GM12891 (cell line): ENCODE data around the gene TDRD1.
A peak's percentile ranks its signal among the peaks of the same experiment; 100 is the strongest.

Experiments
- DNase-seq: peaks from one replicate; pipeline ENCODE4 v3.0.0; 2011; ENCODE audit warnings: low spot score; ENCODE audit not compliant: insufficient read length
- FAIRE-seq: peaks from 2 replicates; lab custom pipeline; 2011; peaks lifted over from hg19 to GRCh38; lab: Jason Lieb, UNC
- PAX5 ChIP-seq: IDR thresholded peaks from 2 replicates; pipeline ENCODE4 v1.6.1; 2011; ENCODE audit warnings: low read length, moderate library complexity, mild to moderate bottlenecking; ENCODE audit not compliant: insufficient read depth, severe bottlenecking
- POLR2A ChIP-seq: IDR thresholded peaks from 2 replicates; pipeline ENCODE4 v1.6.1; 2011; ENCODE audit warnings: low read depth, low read length, control low read depth
- POLR2AphosphoS5 ChIP-seq: IDR thresholded peaks from 2 replicates; pipeline ENCODE4 v1.6.1; 2011; ENCODE audit warnings: low read depth, low read length, control low read depth
- POU2F2 ChIP-seq: IDR thresholded peaks from 2 replicates; pipeline ENCODE4 v1.6.1; 2011; ENCODE audit warnings: low read depth, mild to moderate bottlenecking, control low read depth, low read length, moderate library complexity
- SPI1 ChIP-seq: IDR thresholded peaks from 2 replicates; pipeline ENCODE4 v1.6.1; 2011; ENCODE audit warnings: low read depth, low read length, control low read depth
- TAF1 ChIP-seq: IDR thresholded peaks from 2 replicates; pipeline ENCODE4 v1.6.1; 2011; ENCODE audit warnings: low read depth, low read length, control low read depth

Gene TDRD1

GRCh38 chr10:114256822-114257221 lies 77.7 kb downstream of the TDRD1 start:
- FAIRE-seq (no peak), DNase-seq (no peak)
- no peak for TF ChIP-seq SPI1
- TF ChIP-seq POLR2AphosphoS5: no peak
- TF ChIP-seq POU2F2: no peak
- TF ChIP-seq PAX5: no peak
- TF ChIP-seq TAF1: no peak
- TF ChIP-seq POLR2A: no peak

- DNase-seq (no peak), FAIRE-seq (no peak)
- no peak for TF ChIP-seq TAF1
- no peak for TF ChIP-seq POLR2AphosphoS5
- TF ChIP-seq SPI1: no peak
- no peak for TF ChIP-seq PAX5
- TF ChIP-seq POLR2A: no peak
- TF ChIP-seq POU2F2: no peak
Observed at GRCh38 chr10:114257498-114257897, 78.3 kb downstream of the TDRD1 start.

- DNase-seq (no peak), FAIRE-seq (no peak)
- TF ChIP-seq POLR2A (no peak), TAF1 (no peak), POLR2AphosphoS5 (no peak), SPI1 (no peak), PAX5 (no peak), POU2F2 (no peak)
Observed at GRCh38 chr10:114258274-114258840, 79.2 kb downstream of the TDRD1 start.

- FAIRE-seq (no peak), DNase-seq (no peak)
- no peak for TF ChIP-seq SPI1
- TF ChIP-seq POLR2AphosphoS5: no peak
- TF ChIP-seq POU2F2: no peak
- TF ChIP-seq PAX5: no peak
Observed at GRCh38 chr10:114259824-114260223, 80.7 kb downstream of the TDRD1 start.

GRCh38 chr10:114260366-114260765 lies 81.2 kb downstream of the TDRD1 start:
- TF ChIP-seq PAX5 (no peak), SPI1 (no peak), POLR2AphosphoS5 (no peak), POLR2A (no peak), POU2F2 (no peak), TAF1 (no peak)
- no peak for DNase-seq
- no peak for FAIRE-seq

GRCh38 chr10:114261076-114261475 lies 81.9 kb downstream of the TDRD1 start:
- FAIRE-seq (peak; percentile 16), DNase-seq (no peak)
- TF ChIP-seq SPI1: peak; percentile 44; the same call in 1 of the 2 replicates
- no peak for TF ChIP-seq PAX5

GRCh38 chr10:114262496-114262895 lies 83.3 kb downstream of the TDRD1 start:
- DNase-seq (no peak), FAIRE-seq (no peak)
- TF ChIP-seq SPI1 (no peak), TAF1 (no peak), POLR2AphosphoS5 (no peak), POU2F2 (no peak), PAX5 (no peak), POLR2A (no peak)

GRCh38 chr10:114265392-114266053 lies 86.4 kb downstream of the TDRD1 start:
- TF ChIP-seq PAX5: no peak
- no peak for TF ChIP-seq POLR2AphosphoS5
- TF ChIP-seq TAF1: no peak
- TF ChIP-seq POLR2A: no peak
- no peak for TF ChIP-seq SPI1
- no peak for TF ChIP-seq POU2F2
- DNase-seq (no peak), FAIRE-seq (no peak)

GRCh38 chr10:114266521-114266920 lies 87.4 kb downstream of the TDRD1 start:
- no peak for TF ChIP-seq PAX5
- no peak for TF ChIP-seq TAF1
- TF ChIP-seq POU2F2: no peak
- TF ChIP-seq SPI1: no peak
- TF ChIP-seq POLR2AphosphoS5: no peak
- TF ChIP-seq POLR2A: no peak
- no peak for FAIRE-seq

More at GRCh38 chr10:114266521-114266920, 87.4 kb downstream of the TDRD1 start:
- no peak for DNase-seq
